ENCODE measurements around the gene SDHA.
"Not testable (repeated sequence)": the region's sequence is repeated elsewhere in the genome, so short reads cannot be mapped to it uniquely, and the experiment has no call there.

The SDHA gene

DNA sequence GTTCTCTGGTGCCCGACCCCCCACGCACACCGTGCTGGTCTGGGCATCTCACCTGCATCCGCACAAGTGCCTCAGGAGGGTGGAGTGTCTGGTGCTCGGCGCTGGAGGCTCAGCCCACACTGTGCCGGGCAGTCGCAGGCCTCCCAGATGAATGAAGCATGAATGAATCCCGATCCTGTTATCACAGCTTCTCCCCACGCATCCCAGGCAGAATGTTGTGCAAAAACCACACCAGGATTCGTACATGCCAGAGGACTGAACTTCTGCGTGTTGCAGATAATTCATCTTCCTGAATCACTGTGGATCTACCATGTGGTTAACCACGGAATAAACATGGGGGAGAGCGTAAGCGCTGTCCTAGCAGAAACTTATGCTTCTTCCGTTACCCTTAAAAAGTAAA is 78.8 kb downstream of the SDHA start:
- not testable (repeated sequence) for H3K36me3 ChIP-seq (ENCODE audit: insufficient read depth, low read length); H3K9me3 ChIP-seq (ENCODE audit: control insufficient read depth, insufficient read depth, low read length); H3K4me1 ChIP-seq (ENCODE audit: insufficient read depth, low read length); H3K9ac ChIP-seq (ENCODE audit: low read depth, low read length)

DNA sequence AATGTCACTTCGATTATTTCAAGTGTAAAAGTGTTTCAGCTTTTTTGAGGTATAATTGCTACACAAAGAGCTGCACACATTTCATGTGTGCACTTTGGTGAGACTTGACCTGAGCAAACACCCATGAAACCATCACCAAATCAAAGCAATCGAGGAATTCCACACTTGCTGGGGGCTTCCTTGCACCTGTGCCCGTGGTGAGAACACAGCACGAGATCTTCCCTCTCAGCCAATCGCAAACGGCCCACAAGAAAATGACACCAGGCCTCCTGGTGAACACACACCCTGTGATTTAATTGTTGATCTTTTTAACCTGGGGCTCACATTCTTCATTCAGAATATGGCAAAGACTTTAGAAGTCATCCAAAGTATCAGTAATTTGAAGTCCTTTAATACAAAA is 79.3 kb downstream of the SDHA start:
- not testable (repeated sequence) for H3K9me3 ChIP-seq (ENCODE audit: control insufficient read depth, insufficient read depth, low read length); H3K4me1 ChIP-seq (ENCODE audit: insufficient read depth, low read length); H3K36me3 ChIP-seq (ENCODE audit: insufficient read depth, low read length); H3K9ac ChIP-seq (ENCODE audit: low read depth, low read length)

GRCh38 chr5:297991-298736 is 80.0 kb downstream of the SDHA start:
- not testable (repeated sequence) for H3K9ac ChIP-seq (ENCODE audit: low read depth, low read length); H3K4me1 ChIP-seq (ENCODE audit: insufficient read depth, low read length)

GRCh38 chr5:298737-299125 is 80.6 kb downstream of the SDHA start:
- H3K9ac ChIP-seq (ENCODE audit: low read depth, low read length) = no peak overlapping the region
- H3K9me3 ChIP-seq (ENCODE audit: control insufficient read depth, insufficient read depth, low read length) = no peaks in the 10 kb centered on the region
- no peaks in the 10 kb centered on the region for H3K4me1 ChIP-seq (ENCODE audit: insufficient read depth, low read length)
- H3K36me3 ChIP-seq (ENCODE audit: insufficient read depth, low read length) = no peaks in the 10 kb centered on the region

More at GRCh38 chr5:297991-298736, 80.0 kb downstream of the SDHA start:
- not testable (repeated sequence) for H3K9me3 ChIP-seq (ENCODE audit: control insufficient read depth, insufficient read depth, low read length); H3K36me3 ChIP-seq (ENCODE audit: insufficient read depth, low read length)

DNA sequence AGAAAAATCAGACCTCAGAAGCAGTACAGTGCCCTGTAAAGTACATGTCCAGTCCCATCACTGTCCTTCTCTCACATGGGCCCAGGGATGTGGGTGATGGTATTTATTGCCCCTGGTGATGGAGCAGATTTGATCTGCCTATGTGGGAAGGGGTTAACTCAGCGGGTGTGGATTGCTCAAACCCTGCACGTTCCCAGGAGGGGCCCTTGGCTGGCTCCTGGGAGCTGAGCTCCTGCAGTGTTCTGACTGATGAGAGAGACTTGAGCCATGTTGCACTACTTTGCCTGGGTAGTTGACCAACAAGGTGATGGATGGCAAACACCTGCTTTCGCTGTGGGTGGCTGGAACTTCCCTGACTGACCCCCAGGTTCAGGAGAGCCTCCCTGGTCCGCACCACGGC is 81.8 kb downstream of the SDHA start:
- H3K9ac ChIP-seq (ENCODE audit: low read depth, low read length); H3K4me1 ChIP-seq (ENCODE audit: insufficient read depth, low read length); H3K36me3 ChIP-seq (ENCODE audit: insufficient read depth, low read length); H3K9me3 ChIP-seq (ENCODE audit: control insufficient read depth, insufficient read depth, low read length): not testable (repeated sequence)

DNA sequence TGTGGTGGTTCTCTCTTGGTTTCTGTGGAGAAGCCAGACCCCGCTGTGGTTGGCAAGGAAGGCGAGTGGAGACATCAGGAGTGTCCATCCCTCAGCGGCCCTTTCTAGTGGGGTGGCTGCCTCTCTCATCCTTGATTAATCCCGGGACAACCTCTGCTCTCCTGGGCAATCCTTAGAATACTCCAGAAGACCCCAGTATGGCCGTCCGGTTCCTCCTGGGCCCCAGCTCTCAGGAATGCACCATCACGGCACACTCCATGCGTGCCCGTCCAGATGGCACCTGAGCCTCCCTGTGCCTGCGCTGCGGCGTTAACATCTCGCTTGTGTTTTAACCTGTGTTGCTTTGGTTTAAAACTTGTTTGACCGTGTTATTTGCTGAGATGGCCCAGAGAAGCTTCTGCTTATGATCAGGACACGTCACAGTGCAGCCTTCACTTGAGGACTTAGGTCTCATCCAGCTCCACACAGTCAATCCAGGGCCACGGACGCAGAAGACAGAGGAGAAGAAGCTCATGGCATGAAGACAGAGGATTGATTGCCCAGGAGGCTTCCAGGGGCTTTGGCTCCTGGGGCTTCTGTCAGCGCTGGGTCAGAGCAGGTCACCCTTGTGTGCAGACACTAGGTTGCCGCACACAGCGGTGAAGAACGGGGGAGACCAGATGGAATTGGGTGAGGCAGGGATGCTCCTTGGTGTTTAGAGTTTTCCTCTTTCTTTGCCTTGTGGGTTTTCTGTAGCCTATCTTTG is 82.7 kb downstream of the SDHA start:
- not testable (repeated sequence) for H3K36me3 ChIP-seq (ENCODE audit: insufficient read depth, low read length); H3K9me3 ChIP-seq (ENCODE audit: control insufficient read depth, insufficient read depth, low read length); H3K9ac ChIP-seq (ENCODE audit: low read depth, low read length); H3K4me1 ChIP-seq (ENCODE audit: insufficient read depth, low read length)

- H3K9ac ChIP-seq (ENCODE audit: low read depth, low read length); H3K9me3 ChIP-seq (ENCODE audit: control insufficient read depth, insufficient read depth, low read length); H3K36me3 ChIP-seq (ENCODE audit: insufficient read depth, low read length); H3K4me1 ChIP-seq (ENCODE audit: insufficient read depth, low read length): not testable (repeated sequence)
Measured at GRCh38 chr5:302416-302815, 84.3 kb downstream of the SDHA start.

- H3K9me3 ChIP-seq (ENCODE audit: control insufficient read depth, insufficient read depth, low read length) = no peaks in the 10 kb centered on the region
- no peak overlapping the region for H3K9ac ChIP-seq (ENCODE audit: low read depth, low read length)
- no peaks in the 10 kb centered on the region; the same call in 1 of the 2 replicates for H3K36me3 ChIP-seq (ENCODE audit: insufficient read depth, low read length)
- H3K4me1 ChIP-seq (ENCODE audit: insufficient read depth, low read length) = no peaks in the 10 kb centered on the region
Measured at GRCh38 chr5:302966-303365, 84.8 kb downstream of the SDHA start.

DNA sequence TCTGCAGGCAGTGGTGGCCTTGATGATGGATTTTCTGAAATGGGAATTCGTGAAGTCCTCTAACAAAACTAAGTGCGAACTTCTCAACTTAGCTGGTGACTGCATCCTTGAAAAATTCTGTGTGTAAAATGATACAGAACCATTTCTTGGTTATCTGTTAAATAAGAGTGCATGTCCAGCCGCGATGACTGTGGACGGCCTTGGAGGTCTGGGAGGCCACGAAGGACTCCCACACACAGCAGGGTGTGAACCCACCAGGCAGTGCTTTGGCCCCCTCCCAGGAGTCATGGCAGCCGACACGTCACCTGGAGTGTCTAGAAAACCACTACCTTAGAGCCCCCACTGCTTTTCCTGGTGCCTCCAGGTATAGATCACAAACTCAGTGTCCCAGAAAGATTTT is 85.6 kb downstream of the SDHA start:
- not testable (repeated sequence) for H3K9me3 ChIP-seq (ENCODE audit: control insufficient read depth, insufficient read depth, low read length); H3K36me3 ChIP-seq (ENCODE audit: insufficient read depth, low read length); H3K4me1 ChIP-seq (ENCODE audit: insufficient read depth, low read length); H3K9ac ChIP-seq (ENCODE audit: low read depth, low read length)

DNA sequence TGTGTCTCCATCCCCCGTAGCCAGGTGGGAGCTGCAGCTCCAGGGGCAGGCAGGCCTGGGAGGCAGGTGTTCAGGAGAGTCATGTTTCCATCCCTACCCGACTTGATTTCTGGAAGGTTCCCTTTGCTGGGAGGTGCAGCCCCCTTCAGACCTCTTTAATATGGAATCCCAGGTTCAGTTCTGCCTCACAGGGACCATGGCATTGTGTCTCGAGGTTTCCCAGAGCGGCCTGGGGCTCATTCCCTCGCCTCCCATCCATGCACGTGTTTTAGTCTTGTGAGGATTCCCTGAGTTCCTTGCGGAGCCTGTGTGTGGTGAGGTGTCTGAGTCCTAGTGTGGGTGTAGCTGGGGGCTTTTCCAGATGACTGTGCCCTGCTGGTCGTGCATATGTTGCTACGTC is 86.9 kb downstream of the SDHA start:
- Histone ChIP-seq H3K9me3 (ENCODE audit: control insufficient read depth, insufficient read depth, low read length) (no peaks in the 10 kb centered on the region), H3K9ac (ENCODE audit: low read depth, low read length) (no peak overlapping the region), H3K4me1 (ENCODE audit: insufficient read depth, low read length) (0 out of 2 replicates have a peak, but pooled peaks cover 7% of the 10 kb centered on the region), H3K36me3 (ENCODE audit: insufficient read depth, low read length) (no peaks in the 10 kb centered on the region; the same call in 1 of the 2 replicates)

DNA sequence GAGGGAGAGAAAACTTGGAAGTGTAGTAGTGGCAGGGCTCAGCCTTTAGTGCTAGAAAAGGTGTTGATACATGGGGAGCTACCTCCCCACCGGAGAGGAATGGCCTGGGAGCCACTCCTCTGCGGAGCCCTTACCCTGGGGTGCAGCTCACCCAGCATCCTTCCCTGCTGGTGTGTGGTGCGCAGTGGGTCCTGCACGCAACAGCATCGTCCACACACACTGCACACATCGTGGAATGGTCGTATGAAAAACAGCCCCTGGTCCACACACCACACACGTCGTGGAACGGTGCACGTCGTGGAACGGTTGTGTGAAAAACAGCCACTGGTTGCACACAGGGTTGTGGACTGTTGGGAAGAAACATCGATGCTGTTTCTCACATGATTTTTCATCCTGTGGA is 87.3 kb downstream of the SDHA start:
- H3K36me3 ChIP-seq (ENCODE audit: insufficient read depth, low read length) = no peaks in the 10 kb centered on the region; the same call in 1 of the 2 replicates
- H3K9me3 ChIP-seq (ENCODE audit: control insufficient read depth, insufficient read depth, low read length) = no peaks in the 10 kb centered on the region
- no peak overlapping the region for H3K9ac ChIP-seq (ENCODE audit: low read depth, low read length)
- 0 out of 2 replicates have a peak, but pooled peaks cover 7% of the 10 kb centered on the region for H3K4me1 ChIP-seq (ENCODE audit: insufficient read depth, low read length)

DNA sequence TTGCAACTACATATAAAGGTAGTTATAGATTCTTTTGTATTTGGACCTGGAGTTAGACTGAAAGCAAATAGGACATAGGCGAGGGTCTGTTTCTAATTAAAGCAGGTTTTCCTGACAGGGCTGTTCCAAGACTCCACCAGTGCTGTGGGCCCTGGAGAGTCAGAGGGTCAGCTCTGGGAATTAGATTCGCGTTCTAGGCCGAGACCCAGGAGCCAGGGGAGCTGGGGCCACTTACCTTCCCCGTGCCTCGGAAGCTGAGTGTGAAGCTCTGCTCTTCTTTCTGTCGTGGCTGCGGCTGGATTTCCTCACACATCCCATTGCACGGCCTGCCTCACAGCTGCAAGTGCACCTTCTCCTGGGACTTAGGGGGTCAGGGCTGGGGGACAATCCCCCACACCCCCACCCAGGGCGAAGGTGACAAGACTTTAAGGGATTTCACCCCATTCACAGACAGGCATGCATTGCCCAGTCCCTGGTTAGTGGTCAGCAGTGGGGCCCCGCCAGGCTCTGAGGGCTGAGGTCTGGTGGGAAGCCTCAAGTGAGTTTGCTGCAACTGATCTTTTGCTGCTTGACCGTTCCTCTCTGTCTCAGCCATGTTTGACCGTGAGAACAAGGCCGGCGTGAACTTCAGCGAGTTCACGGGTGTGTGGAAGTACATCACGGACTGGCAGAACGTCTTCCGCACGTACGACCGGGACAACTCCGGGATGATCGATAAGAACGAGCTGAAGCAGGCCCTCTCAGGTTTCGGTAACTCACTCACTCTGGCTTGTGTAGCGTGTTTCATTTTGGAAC is 88.1 kb downstream of the SDHA start:
- Histone ChIP-seq H3K9ac (ENCODE audit: low read depth, low read length) (no peak overlapping the region), H3K4me1 (ENCODE audit: insufficient read depth, low read length) (0 out of 2 replicates have a peak, but pooled peaks cover 7% of the 10 kb centered on the region), H3K9me3 (ENCODE audit: control insufficient read depth, insufficient read depth, low read length) (no peaks in the 10 kb centered on the region), H3K36me3 (ENCODE audit: insufficient read depth, low read length) (no peaks in the 10 kb centered on the region; the same call in 1 of the 2 replicates)

Measured in ES-I3 (cell line).